GM21619 (cell line): ENCODE data around the gene GTSE1.
"Not testable (repeated sequence)": the region's sequence is repeated elsewhere in the genome, so short reads cannot be mapped to it uniquely, and the experiment has no call there.

Source experiments
- ATAC-seq: cut with Tn5 transposase; IDR thresholded peaks from one replicate; pipeline ENCODE4 v1.9.1; 2021; ENCODE audit not compliant: unreplicated experiment

GTSE1 gene

DNA sequence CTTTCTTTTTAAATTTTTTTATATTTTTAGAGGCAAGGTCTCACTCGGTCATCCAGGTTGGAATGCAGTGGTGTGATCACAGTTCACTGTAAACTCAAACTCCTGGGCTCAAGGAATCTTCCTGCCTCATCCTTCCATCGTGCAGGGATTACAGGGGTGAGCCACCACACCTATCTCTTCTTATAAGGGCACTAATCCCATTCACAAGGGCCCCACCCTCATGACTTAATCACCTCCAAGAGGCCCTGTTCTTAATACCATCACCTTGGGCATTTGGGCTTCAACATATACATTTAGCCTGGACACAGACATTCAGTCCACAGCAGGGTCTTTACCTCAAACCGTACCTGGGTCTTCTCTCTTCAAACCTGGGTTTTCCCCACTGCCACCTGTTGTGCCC lies 4.5 kb upstream of the GTSE1 start:
- ATAC-seq: no peak

- no peak for ATAC-seq
Observed at GRCh38 chr22:46292732-46293131, 3.9 kb upstream of the GTSE1 start.

DNA sequence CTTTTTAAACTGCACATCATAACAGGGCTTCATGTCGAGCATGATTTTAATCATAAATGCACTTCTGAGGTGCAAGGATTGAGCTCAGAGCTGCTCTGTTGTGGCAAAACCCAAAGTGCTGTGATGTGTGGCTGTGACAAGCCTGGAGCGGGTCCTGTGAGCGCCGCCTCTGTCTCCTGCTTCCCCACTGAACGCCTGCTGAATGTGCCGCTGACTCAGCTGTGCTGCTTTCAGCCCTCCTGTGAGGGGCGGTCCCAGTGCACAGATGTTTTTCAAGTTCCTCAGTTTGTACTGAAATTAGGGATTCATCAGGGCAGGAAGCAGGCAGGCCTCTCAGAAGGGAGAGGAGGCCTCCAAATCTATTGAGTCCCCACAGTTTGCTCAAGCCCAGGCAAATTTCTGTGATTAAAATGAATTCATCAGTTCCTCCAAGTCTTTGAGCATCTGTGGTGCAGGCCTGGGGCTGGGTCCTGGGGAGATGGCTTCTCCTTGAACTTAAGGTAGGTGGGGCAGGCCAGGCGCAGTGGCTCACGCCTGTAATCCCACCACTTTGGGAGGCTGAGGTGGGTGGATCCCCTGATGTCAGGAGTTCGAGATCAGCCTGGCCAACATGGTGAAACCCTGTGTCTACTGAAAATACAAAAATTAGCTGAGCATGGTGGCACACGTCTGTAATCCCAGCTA lies 3.0 kb upstream of the GTSE1 start:
- no peak for ATAC-seq

GRCh38 chr22:46294784-46295183 lies 1.9 kb upstream of the GTSE1 start:
- ATAC-seq: no peak

DNA sequence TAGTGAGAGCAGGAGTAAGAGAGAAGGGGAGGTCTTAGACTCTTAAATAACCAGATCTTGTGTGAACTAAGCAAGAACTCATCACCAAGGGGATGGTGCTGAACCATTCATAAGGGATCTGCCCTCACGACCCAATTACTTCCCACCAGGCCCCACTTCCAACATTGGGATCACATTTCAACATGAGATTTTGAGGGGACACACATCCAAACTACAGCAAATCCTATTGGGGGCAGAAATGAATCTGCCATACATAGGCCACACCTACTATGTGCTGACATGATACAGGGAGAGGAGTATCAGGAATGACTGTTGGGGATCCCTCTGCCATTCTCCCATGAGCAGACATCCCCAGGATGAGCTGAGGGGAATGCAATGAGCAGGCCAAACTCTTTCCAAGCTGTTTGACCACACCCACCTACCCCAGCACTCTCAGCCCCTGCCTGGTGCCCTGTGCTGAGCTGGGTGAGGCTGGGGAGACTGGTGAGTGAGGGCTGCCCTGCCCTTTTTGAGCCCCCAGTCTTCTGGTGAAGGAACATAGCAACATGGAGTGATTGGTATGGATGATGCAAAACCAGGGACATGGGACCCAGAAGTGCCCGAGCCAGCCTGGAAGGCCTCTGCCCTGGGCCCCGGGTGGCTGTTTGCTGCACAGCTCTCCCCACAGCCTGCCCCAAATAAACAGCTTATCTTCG lies 1.2 kb upstream of the GTSE1 start:
- ATAC-seq: no peak

DNA sequence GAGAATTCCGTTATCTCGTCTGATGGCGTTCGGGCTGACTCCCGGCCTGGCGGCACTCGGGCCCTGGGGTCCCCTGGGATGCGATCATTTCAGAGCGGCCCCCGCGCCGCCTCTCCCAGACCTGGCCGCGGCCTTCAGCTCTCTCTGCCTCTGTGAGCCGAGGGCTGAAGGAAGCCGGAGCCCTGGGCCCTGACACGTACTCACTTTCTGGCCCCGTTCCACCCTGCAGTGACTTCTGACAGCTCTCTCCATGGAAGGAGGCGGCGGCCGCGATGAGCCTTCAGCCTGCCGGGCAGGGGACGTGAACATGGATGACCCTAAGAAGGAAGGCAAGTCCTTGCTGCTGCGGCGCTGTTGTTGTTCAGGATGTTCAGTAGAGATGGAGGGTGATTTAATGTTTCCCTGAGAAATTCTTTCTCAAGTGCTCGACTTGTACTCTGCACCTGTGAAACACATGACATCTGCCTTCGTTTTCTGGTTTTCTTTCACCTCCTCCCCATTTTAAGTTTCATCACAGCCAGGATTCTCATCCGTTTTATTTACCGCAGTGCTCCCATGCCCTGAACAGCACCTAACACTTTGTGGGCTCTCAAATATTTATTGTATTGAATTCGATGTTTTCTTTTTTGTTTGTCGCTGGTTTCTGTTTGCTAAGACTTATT lies 612 bp downstream of the GTSE1 start:
- peak; percentile 17 for ATAC-seq

GRCh38 chr22:46299101-46299500 lies 2.4 kb downstream of the GTSE1 start:
- ATAC-seq: no peak

DNA sequence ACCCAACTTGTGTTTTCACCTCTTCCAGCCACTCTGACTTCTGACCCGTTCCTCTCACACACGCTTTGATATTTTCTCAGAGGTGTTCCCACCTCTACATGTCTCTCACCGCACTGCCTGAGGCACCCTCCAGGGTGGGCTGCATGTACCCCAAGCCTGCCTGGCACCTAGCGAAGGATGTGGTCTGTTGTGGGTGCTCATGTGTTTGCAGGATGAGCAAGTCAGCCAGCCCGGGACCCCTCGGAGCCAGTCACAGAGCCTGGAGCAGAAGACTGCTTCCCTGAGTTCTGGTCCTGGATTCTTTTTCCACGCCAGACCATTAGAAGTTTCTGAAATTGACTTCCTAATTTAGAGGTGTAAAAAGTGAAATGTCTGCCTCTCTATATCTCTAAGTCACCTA lies 3.8 kb downstream of the GTSE1 start:
- ATAC-seq: no peak

GRCh38 chr22:46303347-46303965 lies 6.8 kb downstream of the GTSE1 start:
- ATAC-seq: no peak

DNA sequence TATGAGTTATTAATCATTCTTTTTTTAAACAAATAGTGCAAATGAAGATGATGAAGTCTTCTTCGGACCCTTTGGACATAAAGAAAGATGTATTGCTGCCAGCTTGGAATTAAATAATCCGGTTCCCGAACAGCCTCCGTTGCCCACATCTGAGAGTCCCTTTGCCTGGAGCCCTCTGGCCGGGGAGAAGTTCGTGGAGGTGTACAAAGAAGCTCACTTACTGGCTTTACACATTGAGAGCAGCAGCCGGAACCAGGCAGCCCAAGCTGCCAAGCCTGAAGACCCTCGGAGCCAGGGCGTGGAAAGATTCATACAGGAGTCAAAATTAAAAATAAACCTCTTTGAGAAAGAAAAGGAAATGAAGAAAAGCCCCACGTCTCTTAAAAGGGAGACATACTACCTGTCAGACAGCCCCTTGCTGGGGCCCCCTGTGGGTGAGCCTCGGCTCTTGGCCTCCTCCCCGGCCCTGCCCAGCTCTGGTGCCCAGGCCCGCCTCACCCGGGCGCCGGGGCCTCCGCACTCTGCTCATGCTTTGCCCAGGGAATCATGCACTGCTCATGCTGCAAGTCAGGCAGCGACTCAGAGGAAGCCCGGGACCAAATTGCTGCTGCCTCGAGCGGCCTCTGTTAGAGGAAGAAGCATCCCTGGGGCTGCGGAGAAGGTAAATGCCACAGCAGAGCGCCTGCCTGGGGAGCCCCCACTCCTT lies 11.8 kb downstream of the GTSE1 start:
- no peak for ATAC-seq

- no peak for ATAC-seq
Observed at GRCh38 chr22:46309526-46310085, 12.9 kb downstream of the GTSE1 start.

DNA sequence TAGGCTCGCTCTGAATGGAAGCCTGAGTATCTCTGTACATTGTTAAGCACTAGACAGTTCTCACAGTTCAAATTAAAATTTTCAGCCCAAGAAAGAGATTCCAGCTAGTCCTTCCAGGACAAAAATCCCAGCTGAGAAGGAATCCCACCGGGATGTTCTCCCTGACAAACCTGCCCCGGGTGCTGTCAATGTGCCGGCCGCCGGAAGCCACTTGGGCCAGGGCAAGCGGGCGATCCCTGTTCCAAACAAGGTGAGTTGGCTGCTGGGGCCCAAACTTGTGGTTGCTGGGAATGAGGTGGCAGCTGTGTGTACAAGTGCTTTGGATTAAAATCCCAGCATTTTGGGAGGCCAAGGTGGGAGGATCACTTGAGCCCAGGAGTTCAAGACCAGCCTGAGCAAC lies 15.4 kb downstream of the GTSE1 start:
- no peak for ATAC-seq

DNA sequence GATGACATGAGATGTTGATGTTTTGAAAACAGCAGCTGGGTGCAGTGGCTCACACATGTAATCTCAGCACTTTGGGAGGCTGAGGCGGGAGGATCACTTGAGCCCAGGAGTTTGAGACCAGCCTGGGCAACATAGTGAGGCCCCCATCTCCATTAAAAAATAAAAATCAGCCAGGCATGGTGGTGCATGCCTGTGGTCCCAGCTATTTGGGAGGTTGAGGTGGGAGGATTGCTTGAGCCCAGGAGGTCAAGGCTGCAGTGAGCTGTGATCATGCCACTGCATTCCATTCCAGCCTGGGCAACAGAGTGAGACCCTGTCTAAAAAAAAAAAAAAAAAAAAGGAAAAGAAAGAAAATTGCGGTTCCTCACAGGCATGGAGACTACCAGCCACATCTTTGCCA lies 16.2 kb downstream of the GTSE1 start:
- ATAC-seq: not testable (repeated sequence)

GRCh38 chr22:46315976-46316375 lies 19.3 kb downstream of the GTSE1 start:
- ATAC-seq: no peak

GRCh38 chr22:46317646-46318045 lies 21.0 kb downstream of the GTSE1 start:
- ATAC-seq: no peak

DNA sequence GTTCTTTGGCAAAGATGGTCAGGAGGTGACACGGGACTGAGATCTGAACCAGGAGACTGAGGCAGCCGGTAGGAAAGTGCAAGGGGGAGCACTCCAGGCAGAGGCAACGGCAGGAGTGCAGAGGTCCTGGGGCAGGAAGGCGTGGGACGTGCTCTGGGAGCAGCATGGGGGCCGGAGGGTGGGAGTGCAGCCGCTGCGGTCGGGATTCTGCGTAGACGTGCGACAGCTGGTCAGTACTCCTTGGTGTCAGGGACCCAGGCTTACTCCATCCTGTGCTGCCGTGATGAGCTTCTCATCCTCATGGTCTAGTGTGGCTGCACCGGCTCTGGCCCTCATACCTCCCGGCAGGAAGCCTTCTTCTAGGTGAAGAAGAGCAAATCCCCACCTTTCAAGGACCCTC lies 21.9 kb downstream of the GTSE1 start:
- no peak for ATAC-seq

DNA sequence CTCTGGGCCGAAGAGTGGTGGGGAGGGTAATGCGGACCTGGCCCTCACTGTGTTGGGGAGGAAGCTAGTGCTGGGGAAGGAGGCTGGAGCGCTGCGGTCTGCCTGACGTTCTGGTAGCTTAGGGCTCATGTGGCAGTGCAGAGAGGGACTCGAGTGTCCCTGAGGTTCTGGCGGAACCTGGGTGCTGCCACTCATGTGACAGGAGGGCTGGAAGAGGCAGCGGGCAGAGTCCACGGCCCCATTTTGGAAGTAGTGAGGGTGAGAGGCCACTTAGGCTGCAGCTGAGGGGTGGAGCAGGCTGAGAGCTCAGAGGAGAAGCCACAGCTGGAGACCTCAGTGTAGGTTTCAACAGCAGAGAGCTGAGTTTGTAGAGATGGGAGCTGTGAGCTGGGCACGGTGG lies 22.6 kb downstream of the GTSE1 start:
- no peak for ATAC-seq

GRCh38 chr22:46320166-46320710 lies 23.6 kb downstream of the GTSE1 start:
- no peak for ATAC-seq

- ATAC-seq: no peak
Observed at GRCh38 chr22:46320716-46321386, 24.2 kb downstream of the GTSE1 start.

- no peak for ATAC-seq
Observed at GRCh38 chr22:46322711-46323110, 26.0 kb downstream of the GTSE1 start.
